B cell (primary cell): ENCODE results near the gene NOL4L.

ENCODE experiments used
- CTCF ChIP-seq: fragments of 200-600 bp; IDR thresholded peaks from one replicate; pipeline ENCODE4 v1.8.0; 2022; ENCODE audit warnings: antibody characterized with exemption, mild to moderate bottlenecking
- EZH2 ChIP-seq: IDR thresholded peaks from 2 replicates; pipeline ENCODE4 v1.6.1; 2012; ENCODE audit warnings: borderline replicate concordance, low read depth, mild to moderate bottlenecking, moderate library complexity, low read length; ENCODE audit not compliant: insufficient read depth, poor library complexity, severe bottlenecking

- TF ChIP-seq CTCF (no peak), EZH2 (no peak)
Measured at GRCh38 chr20:32440758-32441078, 144.4 kb downstream of the NOL4L start.
